GM04504 (cell line): Measurements from ENCODE around the gene NKD1.

Experiments
- DNase-seq: peaks from one replicate; pipeline ENCODE4 v3.0.0-alpha.2; 2012; ENCODE audit warnings: low read depth

Gene NKD1

DNA sequence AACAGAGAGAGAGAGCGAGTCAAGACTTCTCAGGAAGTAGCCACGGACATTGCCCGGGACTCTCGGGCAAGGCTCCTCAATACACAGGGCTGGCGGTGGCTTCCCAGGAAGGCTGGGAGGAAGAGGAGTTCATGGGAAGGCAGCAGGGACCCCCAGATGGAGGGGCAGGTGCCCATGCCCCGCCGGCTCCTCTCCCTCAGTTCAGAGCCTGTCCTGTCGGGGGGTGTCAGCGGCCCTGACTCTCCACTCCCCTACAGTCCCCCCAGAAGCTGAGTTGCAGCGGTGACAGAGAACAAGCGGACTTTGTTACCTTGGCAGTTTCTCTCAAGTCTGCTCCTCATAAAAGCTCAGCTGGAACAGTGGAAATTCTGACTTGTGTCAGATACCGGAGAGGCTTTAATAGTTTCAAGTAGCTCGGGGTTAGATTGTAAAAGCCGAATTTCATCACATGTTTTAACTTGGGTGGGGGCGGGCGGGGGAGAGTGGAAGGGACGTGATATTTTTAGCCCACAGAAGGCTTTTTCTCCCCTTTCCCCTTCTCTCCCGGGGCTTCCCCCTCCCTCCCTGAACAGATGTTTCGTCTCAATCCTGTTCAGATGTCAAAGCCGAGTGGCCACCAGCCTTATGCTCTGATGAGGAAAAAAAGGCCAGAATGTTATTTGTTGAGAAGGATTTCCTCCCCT is 65.2 kb downstream of the NKD1 start:
- no peak for DNase-seq

DNA sequence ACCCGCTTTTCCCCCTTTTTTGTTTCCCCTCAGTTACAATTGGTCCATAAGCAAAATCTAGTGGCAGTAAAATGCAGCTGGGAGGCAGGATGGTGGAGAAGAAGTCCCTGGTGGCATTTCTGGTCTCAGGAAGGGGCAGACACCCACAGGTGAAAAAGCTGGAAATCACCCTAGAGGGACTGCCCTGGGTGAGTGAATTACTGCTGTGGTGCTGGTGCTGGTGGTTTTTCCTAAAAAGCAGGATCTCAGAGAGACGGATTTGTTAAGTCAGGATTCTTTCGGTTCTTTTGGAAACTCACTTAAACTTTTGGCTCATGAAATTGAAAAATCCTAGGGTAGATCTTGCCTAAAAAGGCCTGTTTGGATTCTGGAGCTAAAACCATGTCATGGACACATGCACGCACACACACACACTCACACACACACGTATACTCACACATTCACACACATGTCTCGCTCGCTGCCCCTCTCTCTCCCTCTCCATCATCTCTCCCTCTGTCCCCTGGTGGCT is 65.8 kb downstream of the NKD1 start:
- no peak for DNase-seq

DNA sequence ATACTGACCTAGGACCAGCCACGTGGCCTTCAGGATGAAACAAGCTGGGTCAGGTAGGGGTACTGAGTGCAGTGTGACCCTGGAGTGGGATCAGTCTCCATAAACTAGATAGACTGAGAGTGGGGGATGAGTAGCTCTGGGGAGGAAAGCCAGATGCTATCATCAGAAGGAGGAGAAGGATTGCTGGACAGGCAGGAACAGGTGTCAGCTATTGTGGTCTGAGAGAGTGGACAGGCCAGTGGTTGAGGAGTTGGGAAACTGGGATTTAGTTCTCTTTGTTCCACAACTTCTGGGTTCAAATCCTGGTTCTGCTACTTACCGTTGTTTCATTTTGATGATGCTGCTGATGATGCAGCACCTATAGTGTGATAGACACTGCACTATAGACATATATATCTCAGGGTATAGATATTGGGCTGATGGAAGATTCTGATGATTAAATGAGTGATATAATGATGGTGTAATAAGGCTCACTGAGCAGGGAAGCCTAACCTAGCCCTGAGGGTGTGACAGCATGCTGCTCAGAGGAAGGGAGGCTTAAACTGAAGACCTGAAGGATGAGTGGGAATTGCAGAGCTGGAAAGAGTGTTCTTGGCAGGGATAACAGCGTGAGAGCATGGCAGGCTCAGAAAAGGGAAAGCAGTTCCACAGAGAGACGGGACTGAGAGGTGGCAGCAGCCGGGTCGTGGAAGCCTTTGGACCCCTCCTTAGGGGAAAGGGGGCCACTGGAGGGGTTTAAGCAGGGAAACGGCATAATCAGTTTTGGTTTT is 66.9 kb downstream of the NKD1 start:
- DNase-seq: no peak

DNA sequence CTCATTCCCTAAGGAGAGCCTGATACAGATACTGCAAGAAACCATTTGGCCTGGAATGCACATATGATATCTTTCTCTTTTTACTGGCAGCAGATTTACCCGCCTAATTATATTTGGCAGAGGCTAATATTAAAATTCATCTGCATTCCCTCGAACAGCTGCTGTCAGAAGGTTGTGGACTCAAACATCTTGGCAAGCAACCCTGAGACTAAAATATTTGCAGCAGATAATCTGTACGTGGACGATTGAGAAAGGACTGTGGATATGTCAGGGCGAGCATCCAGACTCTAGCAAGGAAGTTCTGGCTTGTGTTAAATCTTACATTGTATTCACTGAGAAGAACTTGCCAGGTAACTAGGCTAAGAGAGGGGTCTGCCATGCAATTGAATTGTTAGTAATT is 67.7 kb downstream of the NKD1 start:
- DNase-seq: no peak

DNA sequence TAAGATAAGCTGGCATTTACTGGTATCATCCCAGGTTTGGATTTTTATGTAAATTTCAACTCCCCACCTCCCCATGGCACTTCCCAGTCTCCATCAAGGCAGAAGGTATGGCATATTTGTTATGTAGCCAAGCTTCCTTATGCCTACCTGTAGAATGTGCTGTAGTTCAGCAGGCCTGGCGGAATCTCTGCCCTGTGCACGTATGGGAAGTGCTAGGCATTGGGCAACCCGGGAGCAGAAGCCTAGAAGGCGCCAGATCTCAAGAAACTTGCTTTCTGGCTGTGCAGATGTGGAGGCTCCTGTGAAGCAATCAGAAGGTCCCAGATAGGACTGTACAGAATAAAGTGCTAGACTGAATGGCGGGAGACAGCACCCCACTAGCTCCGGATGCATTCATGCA is 68.2 kb downstream of the NKD1 start:
- DNase-seq: no peak

DNA sequence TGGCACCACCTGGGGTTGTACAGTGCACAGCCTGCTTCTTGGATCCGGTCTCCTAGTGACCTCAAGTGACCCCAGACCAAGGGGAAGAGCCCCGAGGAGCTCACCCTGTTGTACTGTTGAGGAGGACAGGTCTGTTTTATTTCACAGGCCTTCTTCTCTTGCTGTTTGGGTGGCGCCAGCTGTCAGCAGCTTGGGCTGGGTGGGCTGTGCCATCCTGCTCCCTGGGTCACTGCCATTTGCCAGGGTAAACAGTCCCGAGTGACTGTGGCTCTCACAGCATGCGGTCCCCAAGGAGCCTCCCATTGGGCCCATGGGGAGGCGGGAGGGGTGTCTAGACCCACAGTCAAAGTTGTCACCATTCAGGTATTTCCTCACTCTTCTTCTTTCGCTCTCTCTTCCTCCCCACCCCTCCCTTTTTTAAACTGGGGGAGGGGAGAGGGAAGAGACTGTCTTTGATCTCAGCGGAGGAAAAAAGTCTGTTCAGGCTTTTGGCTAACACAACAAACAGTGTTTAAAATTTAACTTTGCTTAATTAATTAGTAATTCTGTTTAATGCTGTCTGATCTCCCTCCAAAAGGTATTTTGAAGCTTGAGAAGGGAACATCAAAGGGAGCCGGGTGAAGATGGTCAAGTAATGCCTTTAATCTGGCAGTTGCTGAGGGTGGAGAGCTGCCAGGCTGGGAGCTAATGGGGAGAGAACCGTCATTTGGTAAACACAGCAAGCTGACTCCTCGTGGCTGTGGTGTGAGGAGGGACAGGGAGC is 68.9 kb downstream of the NKD1 start:
- DNase-seq: no peak

DNA sequence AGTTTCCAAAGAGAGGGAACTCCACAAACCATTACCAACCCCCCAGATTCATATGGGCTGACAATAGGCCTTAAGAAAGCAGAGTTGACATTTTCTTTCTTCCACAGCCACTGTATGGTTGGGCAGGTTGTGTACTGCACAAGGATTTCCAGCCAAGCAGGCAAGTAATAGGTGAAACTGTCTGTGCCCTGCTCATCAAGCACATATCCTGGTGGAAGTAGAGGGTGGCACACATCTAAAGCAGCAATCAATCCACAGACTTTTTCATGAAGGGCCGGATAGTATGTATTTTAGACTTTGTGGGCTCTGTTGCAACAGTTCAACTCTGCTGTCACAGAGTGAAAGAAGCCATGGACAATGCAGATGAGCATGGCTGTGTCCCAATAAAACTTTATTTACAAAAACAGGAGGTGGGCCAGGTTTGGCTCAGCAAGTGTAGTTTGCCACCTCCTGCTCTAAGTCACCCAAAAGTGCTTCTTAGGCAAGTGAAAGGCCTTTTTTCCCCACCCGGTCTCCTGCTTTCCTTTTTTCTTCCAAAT is 69.5 kb downstream of the NKD1 start:
- DNase-seq: no peak

DNA sequence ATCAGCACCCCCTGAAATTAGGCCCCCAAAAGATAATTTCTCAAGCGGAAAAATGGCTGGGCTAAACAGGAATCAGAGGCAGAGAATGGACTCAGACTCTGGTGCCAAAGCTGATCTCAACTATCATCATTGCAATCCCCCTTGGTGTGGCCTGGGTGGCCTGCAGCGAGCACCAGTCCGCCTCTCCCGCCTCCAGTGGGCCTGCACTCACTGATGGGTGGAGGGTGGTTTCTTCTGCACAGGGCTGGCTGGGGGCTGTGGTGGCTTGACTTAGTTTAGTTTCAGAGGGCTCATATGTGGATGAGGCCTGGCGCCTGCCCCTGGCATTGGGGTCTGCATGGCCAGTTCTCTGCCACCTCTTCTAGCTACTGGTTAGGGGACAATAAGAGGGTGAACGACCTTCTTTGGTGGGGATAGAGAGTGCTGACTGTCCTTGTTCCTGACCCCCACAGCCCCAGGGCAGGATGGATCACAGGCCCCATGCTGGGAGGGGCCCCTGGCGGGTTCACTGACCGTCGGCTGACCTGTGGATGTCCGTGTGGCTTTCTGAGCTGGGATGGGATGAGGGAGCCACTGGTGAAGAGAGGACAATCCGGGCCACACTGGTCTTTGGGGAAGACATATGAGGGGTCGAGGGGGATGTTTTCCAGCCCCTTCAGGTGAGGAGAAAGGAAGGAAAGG is 70.2 kb downstream of the NKD1 start:
- DNase-seq: no peak

DNA sequence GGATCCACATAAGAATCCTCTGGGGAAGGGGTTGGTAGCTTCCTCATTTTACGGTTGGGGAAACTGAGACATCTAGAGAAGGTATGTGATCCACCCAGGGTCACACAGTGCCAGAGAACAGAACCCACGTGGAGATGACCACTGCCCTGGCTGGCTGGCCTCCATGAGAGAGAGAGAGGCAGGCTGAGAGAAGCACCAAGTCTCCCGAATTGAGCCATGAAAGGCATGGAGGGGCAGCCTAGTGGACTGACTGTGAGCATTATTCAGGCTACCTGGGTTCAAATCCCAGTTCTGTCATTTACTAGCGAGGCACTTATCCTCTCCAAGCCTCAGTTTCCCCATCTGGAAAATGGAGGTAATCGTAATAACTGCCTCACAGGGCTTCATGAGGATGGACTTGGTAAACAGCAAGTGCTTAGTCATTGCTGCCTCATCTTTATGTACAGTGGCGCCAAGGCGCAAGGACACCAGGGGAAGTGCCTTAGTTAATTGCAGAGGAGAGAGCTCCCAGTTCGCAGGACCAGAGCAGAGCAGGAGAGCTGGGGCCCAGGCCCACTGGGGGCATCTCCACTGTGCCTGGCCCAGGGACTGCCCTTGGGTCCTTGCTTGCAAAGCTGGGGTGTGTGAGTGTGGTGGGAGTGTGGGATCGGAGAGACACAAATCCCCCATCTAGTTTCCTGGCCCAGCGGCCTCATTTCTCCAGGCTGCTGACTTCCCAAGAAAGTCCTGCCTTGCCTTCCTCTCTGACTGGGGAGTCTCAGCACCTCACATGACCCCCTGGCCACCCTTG is 71.7 kb downstream of the NKD1 start:
- no peak for DNase-seq

DNA sequence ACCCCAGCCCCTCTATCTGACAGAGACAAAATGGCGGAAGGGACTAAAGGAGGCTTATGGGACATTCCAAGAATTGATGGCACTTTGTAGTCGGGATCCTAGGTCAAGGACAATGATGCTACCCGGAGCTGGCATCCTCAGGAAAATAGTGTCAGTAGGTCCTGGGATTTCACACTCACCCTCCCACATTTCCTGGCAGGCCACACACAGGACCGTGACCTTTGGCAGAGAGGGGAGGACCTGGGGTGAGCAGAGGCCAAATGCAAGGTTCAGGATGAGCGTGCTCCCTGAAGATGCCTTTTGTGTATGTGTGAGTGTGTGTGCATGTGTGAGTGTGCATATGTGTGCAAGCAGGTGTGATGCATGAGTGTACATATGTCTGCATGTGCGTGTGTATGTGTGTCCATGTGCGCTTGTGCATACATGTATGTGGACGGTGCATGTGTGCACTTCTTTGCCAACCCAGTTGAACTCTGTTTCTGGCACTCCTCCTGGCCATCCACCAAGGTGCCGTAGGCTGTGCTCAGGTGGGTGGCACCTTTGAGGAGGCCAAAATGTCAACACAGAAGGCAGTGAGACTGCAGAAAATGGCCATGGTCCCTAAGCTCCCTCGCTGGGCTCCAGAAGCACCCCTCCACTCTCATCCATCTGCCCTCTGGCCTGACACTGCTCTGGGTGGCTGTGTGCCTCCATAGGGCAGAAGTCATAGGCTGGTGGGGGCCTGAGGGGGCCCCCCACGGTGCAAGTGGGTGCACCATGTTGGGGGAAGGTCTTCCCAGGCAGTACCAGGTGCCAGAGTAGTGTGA is 72.7 kb downstream of the NKD1 start:
- no peak for DNase-seq

DNA sequence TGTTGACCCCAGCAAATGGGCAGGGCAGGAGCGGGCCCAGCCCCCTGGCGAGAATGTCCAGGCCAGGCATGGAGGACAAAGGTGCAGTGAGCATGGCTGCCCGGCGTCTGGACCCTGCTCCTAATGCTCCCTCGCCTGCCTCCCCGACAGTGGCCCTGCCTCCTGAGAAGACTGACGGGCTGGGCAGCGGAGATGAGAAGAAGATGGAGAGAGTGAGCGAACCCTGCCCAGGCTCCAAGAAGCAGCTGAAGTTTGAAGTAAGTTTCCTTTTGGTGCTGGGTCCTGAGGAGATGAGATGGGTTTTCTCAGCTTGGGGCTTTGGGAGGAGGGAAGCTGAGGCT is 73.2 kb downstream of the NKD1 start:
- DNase-seq: no peak

DNA sequence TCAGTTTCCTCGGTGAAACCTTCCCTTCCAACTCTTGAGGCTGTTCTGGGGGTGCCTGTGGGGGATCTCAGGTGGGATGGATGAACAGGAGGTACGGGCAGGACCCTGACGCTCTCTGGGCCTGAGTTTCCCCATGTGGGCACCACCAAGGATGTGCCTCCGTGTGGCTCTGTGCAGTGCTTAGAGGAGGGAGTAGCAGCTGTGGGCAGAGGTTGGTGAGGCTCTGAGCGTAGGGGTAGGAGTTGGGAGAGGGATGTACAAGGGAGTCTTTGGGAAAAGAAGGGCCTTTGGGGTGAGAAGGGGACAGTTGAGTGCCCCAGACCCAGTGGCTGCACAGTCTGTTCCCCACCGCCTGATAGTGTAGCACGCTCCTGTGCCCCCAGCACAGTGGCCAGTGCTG is 73.8 kb downstream of the NKD1 start:
- no peak for DNase-seq

DNA sequence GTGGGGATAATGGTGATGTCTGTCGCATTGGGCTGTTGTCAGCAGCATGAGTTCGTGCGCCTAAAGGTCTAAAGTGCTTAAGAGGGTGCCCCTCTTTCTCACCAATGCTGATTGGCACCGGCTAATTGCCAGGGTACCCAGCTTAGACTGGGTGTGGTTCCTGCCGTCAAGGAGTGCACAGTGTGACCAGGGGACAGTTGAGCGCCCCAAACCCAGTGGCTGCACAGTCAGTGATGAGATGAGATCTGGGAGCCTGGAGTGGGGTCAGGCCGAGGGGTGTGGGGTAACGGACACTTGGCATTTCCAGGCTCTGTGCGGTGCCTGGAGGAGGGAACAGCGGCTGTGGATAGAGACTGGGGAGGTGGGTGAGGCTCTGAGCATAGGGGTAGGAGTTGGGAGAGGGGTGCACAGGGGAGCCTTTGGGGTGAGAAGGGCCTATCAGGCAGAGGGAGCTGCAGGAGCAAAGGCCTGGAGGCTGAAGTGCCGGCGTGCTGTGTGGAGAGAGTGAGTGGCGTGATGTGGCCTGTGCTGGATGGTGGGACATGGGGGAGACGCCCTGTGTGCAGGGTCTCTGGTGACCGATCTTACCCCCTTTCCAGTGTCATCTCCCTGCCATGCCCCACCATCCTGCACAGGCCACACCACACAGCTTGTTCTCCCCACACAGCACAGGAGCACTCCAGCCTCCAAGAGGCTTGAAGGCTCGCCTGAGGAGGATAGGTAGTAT is 74.6 kb downstream of the NKD1 start:
- no peak for DNase-seq

DNA sequence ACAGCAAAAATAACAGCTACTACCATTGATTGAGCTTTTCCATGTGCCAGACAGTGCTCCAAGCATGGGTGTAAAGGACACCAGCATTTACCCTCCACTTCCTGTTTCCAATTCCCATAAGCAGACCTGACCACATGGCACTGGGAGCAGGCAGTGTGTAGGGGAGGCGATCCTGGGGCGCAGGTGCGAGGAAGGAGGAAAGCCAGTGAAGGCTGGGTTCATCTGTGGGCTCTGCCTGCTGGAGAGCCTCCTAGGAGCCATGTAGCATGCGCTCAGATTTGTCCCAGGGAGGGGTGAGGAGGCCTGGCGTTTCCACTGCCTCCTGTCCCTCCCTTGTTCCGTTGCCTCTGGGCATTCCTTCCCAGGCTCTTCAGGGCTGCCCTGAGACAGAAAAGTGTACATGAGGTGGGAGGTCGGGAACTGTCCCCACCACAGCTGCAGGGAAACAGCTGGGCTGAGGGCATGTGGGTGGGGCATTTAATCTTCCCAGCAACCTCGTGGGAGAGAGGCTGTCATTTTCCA is 76.3 kb downstream of the NKD1 start:
- DNase-seq: no peak

DNA sequence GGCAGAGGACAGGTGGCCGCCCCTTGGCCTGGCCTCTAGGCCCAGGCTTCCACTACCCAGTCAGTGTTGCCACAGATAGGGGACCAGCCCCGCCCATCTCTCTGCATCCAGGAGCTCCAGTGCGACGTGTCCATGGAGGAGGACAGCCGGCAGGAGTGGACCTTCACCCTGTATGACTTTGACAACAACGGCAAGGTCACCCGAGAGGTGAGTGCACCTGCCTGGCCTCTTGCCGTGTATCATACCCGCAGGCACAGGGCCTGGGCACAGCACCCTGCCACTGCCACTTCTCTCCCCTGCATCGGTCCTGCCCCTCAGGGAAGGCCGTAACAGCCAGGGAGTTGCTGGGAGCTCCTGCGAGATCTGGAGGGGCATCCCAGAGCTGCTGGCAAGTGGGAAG is 77.2 kb downstream of the NKD1 start:
- DNase-seq: no peak

DNA sequence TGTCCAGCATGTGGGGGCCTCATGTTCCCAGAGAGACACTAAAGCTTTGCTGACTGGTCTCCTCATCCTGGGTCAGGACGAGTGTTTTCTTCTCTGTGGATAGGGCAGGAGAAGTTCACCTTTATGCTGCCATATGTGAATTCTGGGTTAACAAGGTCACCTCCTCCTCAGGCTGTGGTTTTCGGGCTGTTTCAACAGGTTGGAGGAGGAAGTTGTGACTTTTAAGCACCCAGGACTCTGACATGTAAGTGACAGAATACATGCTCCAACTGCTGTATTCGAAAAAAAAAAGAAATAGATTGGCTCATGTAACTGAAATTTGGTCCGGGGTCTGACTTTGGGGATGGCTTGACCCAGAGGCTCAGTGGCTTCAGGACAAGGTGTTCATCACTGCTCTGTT is 78.7 kb downstream of the NKD1 start:
- DNase-seq: no peak

DNA sequence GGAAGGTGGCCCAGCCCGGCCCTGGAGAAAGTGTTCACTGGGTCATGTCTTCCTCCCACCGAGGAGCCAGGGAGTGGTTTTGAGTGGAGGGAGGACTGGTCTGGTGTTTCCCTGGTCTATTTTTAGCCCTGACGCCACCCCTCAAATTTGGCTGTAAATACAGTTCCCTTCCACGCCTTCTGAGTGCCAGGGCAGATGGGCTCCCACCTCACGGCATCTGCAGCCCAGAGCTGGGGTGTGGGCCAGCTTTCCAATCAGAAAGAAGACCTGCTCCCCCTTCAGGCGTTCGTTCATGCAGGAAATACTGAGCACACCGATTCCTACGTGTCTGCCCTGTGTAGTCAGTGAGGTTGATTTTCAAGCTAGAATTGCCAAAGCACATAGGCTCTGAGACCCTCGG is 79.2 kb downstream of the NKD1 start:
- DNase-seq: no peak

DNA sequence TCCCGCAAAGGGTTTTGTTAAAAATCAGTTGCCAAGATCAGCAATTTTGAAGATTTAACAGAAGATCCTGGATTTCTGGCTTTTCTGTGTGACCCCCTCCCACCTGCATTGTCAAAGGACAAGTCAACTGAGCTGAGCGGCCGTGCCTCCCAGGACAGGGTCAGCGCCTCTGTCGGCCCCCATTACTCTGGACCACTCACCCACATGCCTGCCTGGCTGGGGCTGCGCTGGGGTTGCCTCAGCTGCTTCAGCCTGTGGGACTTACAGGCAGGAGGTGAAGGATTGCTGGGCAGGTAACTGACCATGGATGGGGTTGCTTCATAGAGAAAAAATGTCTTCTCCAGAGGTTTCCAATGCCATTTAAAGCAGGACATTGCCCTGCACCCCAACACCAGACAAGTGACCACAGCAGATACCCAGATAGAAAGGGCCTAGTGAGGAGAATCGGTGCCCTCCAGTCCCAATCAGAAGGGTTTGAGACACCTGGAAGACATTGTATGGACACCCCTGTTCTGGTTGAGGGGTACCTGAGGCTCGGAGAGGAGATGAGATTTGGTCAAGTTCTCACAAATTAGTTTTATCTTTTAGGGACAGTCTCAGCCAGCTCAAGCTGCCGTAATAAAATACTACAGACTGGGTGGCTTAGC is 80.1 kb downstream of the NKD1 start:
- no peak for DNase-seq

DNA sequence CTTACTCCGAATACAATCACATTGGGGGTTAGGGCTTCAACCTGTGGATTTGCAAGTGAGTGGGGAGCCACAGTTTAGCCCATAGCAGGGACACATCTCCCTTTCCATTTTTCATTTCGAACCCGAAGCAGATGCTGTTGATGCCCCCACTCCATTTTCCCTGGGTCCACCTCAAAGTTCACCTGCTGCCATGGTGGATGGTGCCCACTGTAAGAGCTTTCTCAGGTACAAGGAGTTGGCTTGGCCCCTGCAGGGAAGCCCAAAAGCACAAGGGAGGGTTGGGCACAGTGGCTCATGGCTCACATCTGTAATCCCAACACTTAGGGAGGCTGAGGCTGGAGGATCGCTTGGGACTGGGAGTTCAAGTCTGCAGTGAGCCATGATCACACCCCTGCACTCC is 81.1 kb downstream of the NKD1 start:
- no peak for DNase-seq
